Urothelium cell line (cell line): ENCODE data around the gene BPIFA1.
A peak's percentile ranks its signal among the peaks of the same experiment; 100 is the strongest.

Experiments
- DNase-seq: peaks from one replicate; pipeline ENCODE4 v3.0.0; 2011; ENCODE audit warnings: low spot score, mixed read lengths
- FAIRE-seq: peaks from 2 replicates; lab custom pipeline; 2011; peaks lifted over from hg19 to GRCh38; lab: Jason Lieb, UNC

Gene BPIFA1

DNA sequence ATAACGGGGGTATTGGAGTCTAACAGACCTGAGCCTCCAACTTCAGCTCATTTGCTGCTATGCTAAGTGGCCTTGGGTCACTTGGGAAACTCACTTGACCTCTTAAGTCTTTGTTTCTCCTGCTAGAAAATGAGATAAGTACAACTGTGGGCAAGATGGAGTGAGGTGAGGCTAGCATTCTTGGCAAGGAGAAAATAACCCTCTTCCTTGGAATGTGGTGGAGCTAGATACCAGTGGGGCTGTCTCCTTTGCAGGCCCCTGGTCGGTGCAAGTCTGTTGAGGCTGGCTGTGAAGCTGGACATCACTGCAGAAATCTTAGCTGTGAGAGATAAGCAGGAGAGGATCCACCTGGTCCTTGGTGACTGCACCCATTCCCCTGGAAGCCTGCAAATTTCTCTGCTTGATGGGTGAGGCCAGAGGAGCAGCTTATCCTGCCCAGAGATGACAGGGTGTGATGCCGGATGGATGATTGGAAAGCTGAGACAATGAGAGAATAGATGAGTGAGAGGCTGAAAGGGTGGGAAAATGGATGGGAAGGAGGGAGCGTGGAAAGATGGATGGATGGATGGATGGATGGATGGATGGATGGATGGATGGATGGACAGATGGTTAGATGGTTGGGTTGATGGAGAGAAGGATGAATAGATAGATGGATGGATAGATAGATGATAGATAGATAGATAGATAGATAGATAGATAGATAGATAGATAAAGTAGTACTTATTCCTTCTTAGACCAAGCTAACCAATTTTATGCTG is 4.4 kb downstream of the BPIFA1 start:
- DNase-seq: no peak
- FAIRE-seq: no peak

DNA sequence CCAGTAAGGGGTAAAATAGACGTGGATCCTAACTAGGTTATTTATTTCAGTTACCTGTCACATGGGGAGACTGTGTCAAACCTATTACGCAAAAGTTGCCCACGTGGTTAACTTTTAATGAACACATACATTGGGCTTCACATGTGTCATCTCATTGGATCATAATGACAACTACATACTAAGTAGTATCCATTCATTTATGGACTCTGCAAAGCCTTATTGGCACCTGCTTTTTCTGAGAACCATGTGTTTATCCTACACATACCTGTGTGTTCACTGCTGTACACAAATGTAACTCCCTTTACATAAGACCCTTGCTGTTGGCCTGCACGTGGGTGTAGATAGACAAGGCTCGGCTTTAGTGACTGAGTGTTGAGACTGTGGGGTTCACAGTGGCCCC is 5.1 kb downstream of the BPIFA1 start:
- DNase-seq (no peak), FAIRE-seq (no peak)

DNA sequence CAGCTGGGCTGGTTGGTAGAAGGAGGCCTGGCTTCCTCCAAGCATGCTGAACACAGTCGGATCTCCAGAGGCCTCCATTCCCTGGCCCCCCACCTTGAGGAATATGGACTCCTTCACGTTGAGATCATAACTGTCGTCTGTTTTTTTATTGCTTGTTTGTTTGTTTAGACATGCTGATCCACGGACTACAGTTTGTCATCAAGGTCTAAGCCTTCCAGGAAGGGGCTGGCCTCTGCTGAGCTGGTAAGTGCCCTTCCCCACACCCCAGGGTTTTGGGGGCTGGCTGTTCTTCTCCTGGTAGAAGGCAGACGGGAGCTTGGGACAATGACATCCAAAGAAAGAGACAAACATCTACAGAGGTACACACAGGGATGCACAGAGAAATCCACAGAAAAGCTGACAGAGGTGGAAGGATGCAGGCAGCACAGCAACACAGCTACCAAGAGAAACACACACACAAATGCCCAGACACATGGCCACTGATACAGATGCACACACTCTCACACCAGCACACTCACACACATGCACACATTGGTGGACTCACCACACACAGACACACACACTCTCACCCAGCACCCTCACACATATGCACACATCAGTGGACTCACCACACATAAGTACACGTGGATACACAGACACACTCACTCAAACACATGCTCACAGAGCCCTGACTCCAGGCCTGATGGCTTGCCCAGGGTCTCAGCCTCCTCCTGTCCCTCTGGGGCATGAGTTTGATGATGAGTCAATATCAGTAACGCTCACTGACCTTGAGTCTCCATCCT is 6.7 kb downstream of the BPIFA1 start:
- FAIRE-seq (peak; percentile 13), DNase-seq (no peak)

DNA sequence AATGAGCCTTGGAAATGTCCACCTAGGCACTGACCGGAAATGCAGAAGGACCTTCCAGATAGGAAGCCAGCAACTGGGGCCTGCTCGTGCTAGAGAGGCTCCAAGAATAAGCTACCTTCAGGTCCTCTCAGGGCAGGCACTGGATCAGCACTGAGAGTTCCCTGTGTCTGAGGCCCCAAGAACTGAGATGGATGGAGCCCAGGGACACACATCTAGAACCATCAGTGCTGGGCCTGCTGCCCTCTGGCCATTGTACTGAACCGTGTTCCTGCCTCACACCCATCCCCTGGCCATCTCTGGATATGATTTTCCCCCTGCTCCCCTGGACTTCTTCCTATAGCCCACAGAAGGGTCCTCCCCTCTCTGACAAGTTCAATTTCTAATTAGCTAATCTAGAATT is 10.3 kb downstream of the BPIFA1 start:
- no peak for DNase-seq
- no peak for FAIRE-seq

DNA sequence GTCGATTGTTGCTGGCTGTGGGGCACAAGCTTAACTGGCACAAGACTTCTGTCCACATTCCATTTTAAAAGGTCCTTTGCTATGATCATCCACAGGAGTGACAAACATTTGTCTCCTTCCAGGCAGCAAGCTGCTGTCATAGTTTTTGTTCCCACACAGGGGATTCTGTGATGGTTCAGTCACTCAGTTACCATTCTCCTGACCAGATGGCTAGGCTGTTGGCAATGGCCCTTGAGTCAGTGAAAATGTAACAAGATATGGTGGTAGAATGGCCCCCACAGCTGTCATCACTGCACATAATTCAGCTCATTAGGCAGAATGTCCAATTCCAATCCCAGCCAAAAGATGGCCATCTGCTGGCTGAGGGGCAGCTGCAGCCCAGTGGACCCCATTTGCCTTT is 13.7 kb downstream of the BPIFA1 start:
- FAIRE-seq (no peak), DNase-seq (no peak)

DNA sequence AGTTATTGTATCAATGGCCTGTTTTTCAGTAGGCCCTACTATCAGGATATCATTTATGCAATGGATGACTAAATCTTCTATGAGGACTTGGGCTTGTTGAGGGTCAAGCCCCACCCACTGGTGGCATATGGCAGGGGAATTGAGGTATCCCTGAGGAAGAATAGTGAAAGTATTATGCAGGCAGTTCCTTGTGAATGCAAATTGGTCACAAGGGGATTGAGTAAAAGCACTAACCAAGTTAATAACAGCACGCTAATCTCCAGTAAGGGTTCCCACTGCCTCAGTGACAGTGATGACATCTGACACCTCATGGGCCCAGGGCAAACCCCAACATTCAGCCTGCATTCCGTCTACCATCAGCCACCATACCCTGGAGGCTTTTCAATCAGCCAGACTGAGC is 14.9 kb downstream of the BPIFA1 start:
- FAIRE-seq (no peak), DNase-seq (no peak)

DNA sequence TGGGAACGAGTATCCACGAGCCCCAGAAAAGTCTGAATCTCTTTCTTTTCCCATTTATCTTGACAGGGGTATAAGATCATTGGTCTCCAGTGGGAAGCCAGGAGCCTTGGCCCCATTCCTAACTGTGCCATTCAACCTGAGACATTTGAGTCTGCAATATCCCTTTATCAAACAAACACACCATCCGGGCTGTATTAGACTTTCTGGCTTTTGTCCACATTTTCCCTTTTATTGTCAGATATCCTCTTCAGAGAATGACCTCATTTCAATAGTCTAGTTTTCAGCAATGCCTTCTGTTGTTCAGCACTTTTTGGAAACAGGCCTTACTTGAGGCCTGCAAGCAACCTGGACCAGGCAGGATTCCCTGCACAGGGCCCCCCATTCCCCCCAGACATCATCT is 15.7 kb downstream of the BPIFA1 start:
- FAIRE-seq: no peak
- DNase-seq: no peak

DNA sequence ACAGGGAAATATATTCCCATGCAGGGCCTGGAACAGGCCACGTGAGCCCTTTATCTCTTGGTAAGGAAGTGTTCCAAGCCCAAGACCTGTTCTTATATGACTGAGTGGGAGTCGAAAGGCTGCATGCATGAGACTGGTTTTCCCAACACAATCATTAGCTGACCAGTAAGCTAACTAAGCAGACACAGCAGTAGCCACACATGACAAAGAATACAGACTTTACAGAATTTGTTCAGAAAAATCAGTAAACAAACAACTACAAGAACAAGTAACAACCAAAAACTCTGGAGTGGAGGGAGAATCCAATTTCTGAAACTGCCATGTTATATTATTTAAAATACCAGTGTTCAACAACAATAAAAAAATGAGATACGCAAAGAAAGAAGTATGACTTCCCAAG is 16.7 kb downstream of the BPIFA1 start:
- no peak for FAIRE-seq

DNA sequence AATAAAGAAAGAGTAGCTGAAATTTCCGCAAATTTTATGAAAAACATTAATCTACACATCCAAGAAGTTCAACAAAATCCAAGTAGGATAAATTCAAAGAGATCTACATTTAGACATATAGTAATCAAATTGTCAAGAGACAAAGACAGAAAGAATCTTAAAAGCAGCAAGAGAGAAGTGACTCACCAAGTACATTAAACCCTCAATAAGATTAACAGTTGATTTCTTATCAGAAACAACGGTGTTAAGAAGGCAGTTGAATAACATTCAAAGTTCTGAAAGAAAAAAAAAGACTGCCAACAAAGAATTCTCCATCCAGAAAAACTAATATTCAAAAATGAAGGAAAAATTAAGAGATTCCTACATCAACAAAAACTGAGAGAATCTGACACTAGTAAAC is 19.2 kb downstream of the BPIFA1 start:
- no peak for DNase-seq

More for the DNA sequence above, 16.7 kb downstream of the BPIFA1 start:
- DNase-seq: no peak

DNA sequence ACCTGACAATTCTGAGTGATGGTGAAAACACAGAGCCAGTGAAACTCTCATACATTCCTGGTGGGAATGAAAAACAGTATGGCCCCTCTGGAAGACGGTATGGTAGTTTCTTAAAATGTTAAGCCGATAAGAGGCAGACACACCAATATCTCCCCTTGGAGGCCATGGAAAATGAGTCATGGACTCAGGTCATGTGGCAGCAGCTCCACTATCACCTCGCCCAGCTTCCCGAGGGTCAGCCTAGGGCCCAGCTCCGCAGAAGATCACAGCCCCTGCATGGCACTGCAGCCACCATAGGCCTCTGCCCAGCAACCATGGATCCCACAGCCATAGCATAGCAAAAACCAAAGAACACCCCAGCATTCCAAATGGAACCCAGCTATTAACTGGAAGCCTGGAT is 21.4 kb downstream of the BPIFA1 start:
- DNase-seq: no peak
- FAIRE-seq: no peak

More for the DNA sequence above, 19.2 kb downstream of the BPIFA1 start:
- no peak for FAIRE-seq

DNA sequence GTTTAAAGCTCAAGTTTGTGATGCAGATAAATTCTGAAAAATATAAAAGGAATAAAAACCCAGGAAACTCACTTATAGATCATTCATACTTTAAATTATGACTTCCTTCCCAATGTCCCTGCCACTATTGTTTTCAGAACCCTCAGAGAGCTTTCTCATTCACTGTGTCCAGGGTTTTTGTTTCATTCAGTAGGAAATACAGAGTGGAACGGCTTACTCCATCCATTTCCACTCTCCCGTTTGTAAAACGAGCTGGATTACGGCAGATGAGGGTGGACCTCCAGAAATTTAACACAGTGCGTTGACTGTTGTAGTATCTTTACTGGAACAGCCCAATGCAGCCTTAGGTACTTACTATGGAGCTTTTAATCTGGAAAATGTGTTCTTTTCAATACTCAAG is 23.6 kb downstream of the BPIFA1 start:
- FAIRE-seq (no peak), DNase-seq (no peak)

DNA sequence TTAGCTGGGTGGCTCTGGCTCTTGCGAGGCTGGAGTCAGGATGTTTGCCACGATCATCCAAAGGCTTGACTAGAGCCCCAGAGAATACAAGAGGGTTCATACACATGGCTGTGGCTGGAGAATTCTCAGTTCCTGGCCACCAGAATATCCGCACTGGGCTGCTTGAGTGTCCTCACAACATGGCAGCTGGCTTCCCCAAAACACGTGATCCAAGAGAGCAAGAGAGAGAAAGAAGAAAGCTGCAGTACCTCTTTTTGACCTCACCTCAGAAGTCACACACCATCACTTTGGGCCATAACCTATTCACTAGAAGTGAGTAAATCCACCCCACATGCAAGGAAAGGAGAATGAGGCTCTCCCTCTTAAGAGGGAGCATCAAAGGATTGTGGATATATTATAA is 25.7 kb downstream of the BPIFA1 start:
- FAIRE-seq (no peak), DNase-seq (no peak)

DNA sequence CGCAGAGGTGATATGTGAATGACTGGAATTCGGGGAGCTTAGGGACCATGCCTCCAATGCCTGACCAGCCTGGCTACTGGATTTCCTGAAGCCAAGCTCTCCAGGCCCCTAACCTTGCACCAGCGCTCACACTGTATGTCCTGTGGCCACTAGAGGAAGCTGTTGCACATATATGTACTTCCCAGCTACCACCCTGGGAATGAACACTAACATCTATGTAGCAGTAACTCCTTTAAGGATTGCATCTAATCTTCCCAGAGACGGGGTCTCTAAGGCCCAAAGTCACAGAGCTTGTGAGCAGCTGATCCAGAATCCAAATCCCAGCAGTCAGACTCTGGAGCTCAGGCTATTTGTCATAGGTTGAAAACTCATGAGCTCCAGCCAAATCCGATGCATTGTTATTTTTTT is 26.9 kb downstream of the BPIFA1 start:
- no peak for DNase-seq
- FAIRE-seq: peak; percentile 53

DNA sequence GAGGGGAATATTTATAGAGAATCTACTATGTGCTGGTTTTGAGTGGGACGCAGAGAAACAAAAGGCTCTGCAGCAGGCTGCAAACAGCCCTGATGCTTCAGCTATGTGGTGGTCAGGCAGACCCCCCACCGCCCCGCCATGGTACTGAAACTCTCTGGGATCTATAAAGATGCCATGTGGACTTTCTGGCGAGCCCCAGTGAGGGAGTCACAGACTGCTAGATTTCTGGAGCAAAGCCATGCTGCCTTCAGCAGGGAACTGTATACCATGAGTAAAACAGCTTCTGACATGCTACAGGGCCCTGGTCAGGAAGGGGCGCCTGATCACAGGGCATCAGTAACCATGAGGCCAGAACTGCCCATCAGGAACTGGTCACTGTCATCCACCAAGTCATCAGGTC is 28.0 kb downstream of the BPIFA1 start:
- no peak for DNase-seq
- FAIRE-seq: no peak

DNA sequence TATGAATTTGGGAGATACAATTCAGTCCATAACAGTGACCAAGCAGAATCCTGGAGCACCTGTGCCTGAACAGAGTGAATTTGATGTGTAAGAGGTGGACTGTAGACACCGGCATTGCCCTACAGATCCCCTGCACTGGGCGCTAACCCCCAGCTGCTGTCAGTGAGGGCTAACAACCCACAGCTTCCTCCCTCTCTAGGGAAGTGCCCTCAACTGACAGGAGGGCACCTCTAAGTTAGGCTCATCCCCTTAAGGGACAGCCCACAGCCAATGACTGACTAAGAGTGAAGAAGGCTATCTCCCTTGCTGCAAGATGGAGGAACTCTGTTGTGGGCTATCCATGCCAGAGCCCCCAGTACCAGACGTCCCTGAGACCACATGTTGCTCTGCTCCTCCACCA is 31.9 kb downstream of the BPIFA1 start:
- FAIRE-seq: no peak
- no peak for DNase-seq

DNA sequence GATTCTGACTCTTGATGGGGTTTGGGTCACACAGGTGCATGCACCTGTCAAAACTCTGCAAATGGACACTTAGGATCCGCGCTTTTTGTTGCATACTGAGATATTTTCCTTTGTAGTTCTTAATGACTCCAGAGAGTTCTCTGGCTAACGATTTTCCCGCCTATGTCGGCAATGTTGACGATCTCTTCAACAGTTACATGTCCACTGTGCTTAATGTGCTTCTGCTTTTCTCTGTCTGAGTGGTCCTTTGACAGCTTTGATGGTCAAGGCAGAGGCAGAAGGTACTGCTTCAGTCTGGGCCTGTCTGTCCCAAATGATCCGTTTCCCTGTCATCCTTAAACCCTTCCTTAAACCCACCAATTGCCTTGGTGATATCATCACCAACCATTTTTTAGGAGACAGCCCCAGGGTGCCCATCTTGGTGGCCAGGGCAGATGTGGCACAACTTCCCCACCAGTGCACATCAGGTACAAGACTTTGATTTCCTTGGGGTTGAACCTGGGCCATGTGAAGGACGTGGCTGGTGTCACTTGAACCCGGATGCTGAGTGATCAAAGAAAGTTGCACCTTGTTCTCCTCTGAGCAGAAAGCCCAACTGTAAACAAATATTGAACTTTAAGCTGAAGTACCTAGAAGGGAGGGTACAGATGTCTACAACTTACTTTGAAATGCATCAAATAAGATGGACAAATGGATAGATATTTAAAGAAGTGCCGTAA is 36.5 kb downstream of the BPIFA1 start:
- FAIRE-seq (no peak), DNase-seq (no peak)

DNA sequence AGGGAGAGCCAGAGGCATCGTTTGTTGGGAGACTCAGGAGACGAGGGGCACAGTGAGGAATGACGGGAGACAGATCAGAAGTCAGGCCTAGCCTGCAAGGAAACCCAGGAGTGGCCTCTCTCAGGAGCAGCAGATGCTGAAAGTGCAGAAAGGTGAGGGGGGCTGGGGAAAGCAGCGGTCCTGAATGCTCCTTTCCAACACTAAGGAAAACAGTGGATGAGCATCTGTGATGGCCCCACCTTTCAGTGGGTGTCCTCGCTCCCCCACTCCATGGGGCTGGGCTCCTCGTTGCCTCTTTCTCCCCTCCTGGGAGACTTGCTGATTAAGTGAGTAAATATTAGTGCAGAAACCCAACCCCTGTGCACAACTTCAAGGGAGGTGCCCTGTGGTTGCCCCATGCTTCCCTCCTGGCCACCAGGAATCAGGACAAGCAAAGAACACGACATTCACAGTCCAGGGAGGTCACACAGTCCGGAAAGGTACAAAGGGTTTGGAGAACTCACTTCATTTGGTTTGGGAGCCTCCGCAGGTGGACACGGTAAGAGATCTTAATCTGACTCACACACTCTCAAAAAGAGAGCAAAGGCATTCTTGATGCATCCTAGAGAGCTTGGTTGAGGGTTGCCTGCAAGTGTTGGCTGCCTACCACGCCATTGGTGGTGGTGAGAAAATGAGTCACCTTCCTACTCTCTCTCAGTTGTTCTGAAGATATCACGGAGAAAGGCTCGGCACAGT is 37.5 kb downstream of the BPIFA1 start:
- FAIRE-seq: no peak
- DNase-seq: no peak

DNA sequence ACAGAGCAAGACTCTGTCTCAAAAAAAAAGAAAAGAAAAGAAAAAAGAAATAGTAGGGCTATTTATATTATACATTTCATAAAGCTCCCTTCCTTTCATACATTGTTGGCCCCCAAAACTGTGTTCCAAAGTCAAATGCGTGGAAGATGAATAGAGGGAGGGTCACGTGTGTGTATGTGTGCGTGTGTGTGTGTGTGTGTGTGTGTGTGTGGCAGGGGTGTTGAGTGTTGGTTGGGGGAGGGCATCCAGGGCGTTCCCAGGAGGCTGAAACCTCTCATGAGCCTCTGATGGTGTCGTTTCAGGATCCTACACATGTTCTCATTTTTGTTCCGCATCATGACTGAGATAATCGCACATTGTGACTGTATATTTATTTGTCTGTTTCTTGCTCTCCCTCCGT is 39.4 kb downstream of the BPIFA1 start:
- DNase-seq: no peak
- no peak for FAIRE-seq

DNA sequence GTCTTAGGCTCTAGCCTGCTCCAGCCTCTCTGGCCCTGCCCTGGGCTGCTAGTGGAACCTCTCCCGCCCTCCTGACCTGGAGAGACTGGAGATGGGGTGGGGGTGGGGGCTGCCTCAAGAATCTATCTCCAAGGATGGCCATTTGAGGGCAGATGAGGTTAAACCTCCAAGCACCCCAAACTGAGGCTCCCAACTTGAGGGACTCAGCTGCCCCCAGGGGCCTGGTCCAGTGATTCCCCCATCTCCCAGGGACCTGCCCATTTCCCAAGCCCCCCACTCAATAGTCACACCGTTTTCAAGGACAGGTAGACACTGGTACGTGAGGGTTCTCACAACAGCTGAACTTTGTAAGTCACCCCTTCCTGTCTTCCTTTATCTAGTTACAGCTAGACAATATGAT is 40.1 kb downstream of the BPIFA1 start:
- DNase-seq (no peak), FAIRE-seq (no peak)

DNA sequence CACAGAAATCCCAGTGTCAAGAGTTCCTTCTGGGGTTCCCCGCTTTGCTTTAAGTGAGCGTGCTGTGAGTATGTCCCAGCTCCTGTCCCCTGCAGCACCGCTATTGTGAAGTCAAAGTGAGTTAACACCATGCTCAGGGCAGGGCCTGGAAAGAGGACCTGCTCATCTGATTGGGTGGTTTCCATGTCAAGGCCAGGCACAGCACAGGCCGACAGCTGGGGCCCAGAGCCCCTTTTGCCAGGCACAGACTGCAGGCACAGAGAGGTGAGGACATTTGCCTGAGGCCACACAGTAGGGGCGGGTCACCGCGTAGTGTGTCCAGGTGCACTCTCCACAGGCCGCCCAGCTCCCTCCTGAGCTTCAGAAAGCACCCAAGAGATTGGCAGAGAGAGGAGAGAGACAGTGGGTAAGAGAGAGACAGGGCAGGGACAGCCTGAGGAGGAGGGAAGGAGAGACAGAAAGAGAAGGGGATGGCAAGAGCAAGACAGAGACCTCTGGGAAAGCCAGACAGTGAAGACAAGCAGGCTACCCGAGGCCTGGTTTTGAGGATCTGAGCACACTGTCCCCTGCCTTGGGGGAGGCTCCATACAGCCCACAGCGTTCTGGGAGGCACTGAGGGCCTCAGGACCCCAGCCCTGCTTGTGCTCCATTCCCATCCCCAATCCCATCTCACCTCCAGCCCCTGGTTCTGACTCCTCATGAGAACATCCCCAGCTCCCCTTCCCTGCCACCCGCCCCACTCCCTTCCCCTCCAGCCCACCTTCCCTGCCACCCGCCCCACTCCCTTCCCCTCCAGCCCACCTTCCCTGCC is 40.7 kb downstream of the BPIFA1 start:
- FAIRE-seq (no peak), DNase-seq (no peak)
